Neural cell (in vitro differentiated cells): ENCODE measurements around the gene WDR59. TPM values are rescaled to one million over a fixed set of nuclear protein-coding genes. Genes with fewer than 3 reads are reported as not detected.

Experiments
- H2AFZ ChIP-seq: fragments of 200-600, 300-800 bp; sonication (generic), shearing (Covaris generic); 2 replicates; pipeline ENCODE4 v1.6.0; 2014; ENCODE audit warnings: low read depth, mild to moderate bottlenecking, antibody characterized with exemption, low read length, moderate library complexity
- H3F3A ChIP-seq: fragments of 200-600 bp; shearing (Covaris generic); 2 replicates; pipeline ENCODE4 v1.6.1; 2016; ENCODE audit warnings: mild to moderate bottlenecking, moderate library complexity, mixed read lengths, antibody characterized with exemption, low read length; ENCODE audit not compliant: insufficient read depth, poor library complexity, severe bottlenecking
- H3K27ac ChIP-seq: fragments of 200-600, 300-800 bp; sonication (generic), shearing (Covaris generic); 2 replicates; pipeline ENCODE4 v1.5.1; 2014; ENCODE audit warnings: mild to moderate bottlenecking, low read length, moderate library complexity
- H3K27me3 ChIP-seq: fragments of 300-800, 200-600 bp; sonication (generic), shearing (Covaris generic); 2 replicates; pipeline ENCODE4 v1.6.0; 2014; ENCODE audit warnings: mild to moderate bottlenecking, low read depth, low read length, moderate library complexity; ENCODE audit not compliant: insufficient read depth
- H3K36me3 ChIP-seq: fragments of 300-800, 200-600 bp; sonication (generic), shearing (Covaris generic); 2 replicates; pipeline ENCODE4 v1.5.1; 2014; ENCODE audit warnings: mild to moderate bottlenecking, antibody characterized with exemption, low read length, moderate library complexity; ENCODE audit not compliant: insufficient read depth
- H3K4me2 ChIP-seq: fragments of 300-800, 200-600 bp; sonication (generic), shearing (Covaris generic); 2 replicates; pipeline ENCODE4 v1.6.0; 2014; ENCODE audit warnings: mild to moderate bottlenecking, low read length
- H3K4me3 ChIP-seq: fragments of 300-800, 200-600 bp; sonication (generic), shearing (Covaris generic); 2 replicates; pipeline ENCODE4 v1.5.1; 2014; ENCODE audit warnings: mild to moderate bottlenecking, low read length, moderate library complexity
- H3K79me2 ChIP-seq: fragments of 200-600 bp; shearing (Covaris generic); replicated peaks from 2 replicates; pipeline ENCODE4 v1.6.0; 2014; ENCODE audit warnings: mild to moderate bottlenecking, low read length, moderate library complexity; ENCODE audit not compliant: insufficient read depth
- H3K9ac ChIP-seq: fragments of 300-800, 200-600 bp; sonication (generic), shearing (Covaris generic); 2 replicates; pipeline ENCODE4 v1.6.1; 2016; ENCODE audit warnings: mild to moderate bottlenecking, low read length, mixed read lengths
- H3K9me2 ChIP-seq: fragments of 200-600 bp; shearing (Covaris generic); 2 replicates; pipeline ENCODE4 v1.6.1; 2016; ENCODE audit warnings: mild to moderate bottlenecking, low read length, mixed read lengths; ENCODE audit not compliant: insufficient read depth
- H3K9me3 ChIP-seq: fragments of 200-600, 300-800 bp; sonication (generic), shearing (Covaris generic); 2 replicates; pipeline ENCODE4 v1.6.1; 2016; ENCODE audit warnings: mild to moderate bottlenecking, mixed run types, low read length, moderate library complexity, mixed read lengths
- H4K20me1 ChIP-seq: fragments of 200-600 bp; shearing (Covaris generic); 2 replicates; pipeline ENCODE4 v1.6.1; 2016; ENCODE audit warnings: mild to moderate bottlenecking, mixed run types; ENCODE audit not compliant: insufficient read depth
- EP300 ChIP-seq: fragments of 450-650 bp; conservative IDR thresholded peaks from 2 replicates; pipeline ENCODE4 v1.6.1; 2014; ENCODE audit warnings: antibody characterized with exemption, mild to moderate bottlenecking, moderate library complexity; ENCODE audit not compliant: poor library complexity, severe bottlenecking
- EZH2 ChIP-seq: fragments of 200-600, 300-800 bp; shearing (Covaris generic), sonication (generic); IDR thresholded peaks from 2 replicates; pipeline ENCODE4 v1.6.1; 2014; ENCODE audit warnings: antibody characterized with exemption, low read length, borderline replicate concordance, mild to moderate bottlenecking; ENCODE audit not compliant: insufficient read depth, poor library complexity, severe bottlenecking
- MXI1 ChIP-seq: fragments of 450-650 bp; conservative IDR thresholded peaks from 2 replicates; pipeline ENCODE4 v1.6.1; 2014; ENCODE audit warnings: antibody characterized with exemption, mild to moderate bottlenecking; ENCODE audit not compliant: poor library complexity, severe bottlenecking
- POLR2AphosphoS5 ChIP-seq: IDR thresholded peaks from 2 replicates; pipeline ENCODE4 v1.6.1; 2012
- RAD21 ChIP-seq: fragments of 450-650 bp; conservative IDR thresholded peaks from 2 replicates; pipeline ENCODE4 v1.6.1; 2014; ENCODE audit warnings: antibody characterized with exemption, mild to moderate bottlenecking, moderate library complexity
- SMC3 ChIP-seq: fragments of 450-650 bp; conservative IDR thresholded peaks from 2 replicates; pipeline ENCODE4 v1.6.1; 2014; ENCODE audit warnings: antibody characterized with exemption, mild to moderate bottlenecking, moderate library complexity; ENCODE audit not compliant: poor library complexity
- TAF1 ChIP-seq: IDR thresholded peaks from 2 replicates; pipeline ENCODE4 v1.6.1; 2012; ENCODE audit warnings: low read depth
- polyA plus RNA-seq: library from polyadenylated mRNA; depleted of rRNA; stranded (reverse); fragments of >200 nt; gene quantifications from 2 replicates; pipeline ENCODE4 v1.2.3, GENCODE V29; 2014
- TF ChIP-seq, protein P1 (sequence below): IDR thresholded peaks from 2 replicates; pipeline ENCODE4 v1.6.1; 2012; ENCODE audit warnings: borderline replicate concordance
- TF ChIP-seq, protein P2 (sequence below): fragments of 450-650 bp; IDR thresholded peaks from 2 replicates; pipeline ENCODE4 v1.5.1; 2014; ENCODE audit warnings: antibody characterized with exemption, mild to moderate bottlenecking, moderate library complexity; ENCODE audit not compliant: poor library complexity, severe bottlenecking

The WDR59 gene
- polyA plus RNA-seq, 1 donor from 2014 or later, result 20.3 TPM

DNA sequence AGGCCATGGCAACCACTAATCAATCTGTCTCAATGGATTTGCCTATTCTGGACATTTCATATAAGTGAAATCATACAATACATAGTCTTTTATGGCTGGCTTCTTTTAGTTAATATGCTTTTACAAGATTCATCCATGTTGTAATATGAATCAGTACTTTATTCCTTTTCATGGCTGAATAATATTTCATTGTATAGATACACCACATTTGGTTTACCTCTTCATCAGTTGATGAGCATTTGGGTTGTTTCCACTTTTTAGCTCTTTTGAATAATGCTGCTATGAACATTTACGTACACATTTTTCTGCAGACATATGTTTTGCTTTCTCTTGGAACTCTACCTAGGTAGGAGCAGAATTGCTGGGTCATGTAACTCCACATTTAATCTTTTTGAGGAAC, 11.1 kb upstream of the WDR59 start:
- no peak overlapping the region for H3K9ac ChIP-seq
- no peak overlapping the region for H3K4me3 ChIP-seq
- H3K27ac ChIP-seq, result no peak overlapping the region
- peaks cover 18% of the 10 kb centered on the region for H3K79me2 ChIP-seq
- H3K9me2 ChIP-seq, result no peaks in the 10 kb centered on the region
- no peak overlapping the region for H2AFZ ChIP-seq
- H3K4me2 ChIP-seq, result no peak overlapping the region
- no peaks in the 10 kb centered on the region for H3K9me3 ChIP-seq
- no peaks in the 10 kb centered on the region for H3K27me3 ChIP-seq
- H4K20me1 ChIP-seq, result peaks cover 12% of the 10 kb centered on the region
- TF ChIP-seq MXI1 (no peak), SMC3 (no peak), RAD21 (no peak), POLR2AphosphoS5 (no peak), EP300 (no peak), EZH2 (no peak), TAF1 (no peak)
- TF ChIP-seq, protein P1, sequence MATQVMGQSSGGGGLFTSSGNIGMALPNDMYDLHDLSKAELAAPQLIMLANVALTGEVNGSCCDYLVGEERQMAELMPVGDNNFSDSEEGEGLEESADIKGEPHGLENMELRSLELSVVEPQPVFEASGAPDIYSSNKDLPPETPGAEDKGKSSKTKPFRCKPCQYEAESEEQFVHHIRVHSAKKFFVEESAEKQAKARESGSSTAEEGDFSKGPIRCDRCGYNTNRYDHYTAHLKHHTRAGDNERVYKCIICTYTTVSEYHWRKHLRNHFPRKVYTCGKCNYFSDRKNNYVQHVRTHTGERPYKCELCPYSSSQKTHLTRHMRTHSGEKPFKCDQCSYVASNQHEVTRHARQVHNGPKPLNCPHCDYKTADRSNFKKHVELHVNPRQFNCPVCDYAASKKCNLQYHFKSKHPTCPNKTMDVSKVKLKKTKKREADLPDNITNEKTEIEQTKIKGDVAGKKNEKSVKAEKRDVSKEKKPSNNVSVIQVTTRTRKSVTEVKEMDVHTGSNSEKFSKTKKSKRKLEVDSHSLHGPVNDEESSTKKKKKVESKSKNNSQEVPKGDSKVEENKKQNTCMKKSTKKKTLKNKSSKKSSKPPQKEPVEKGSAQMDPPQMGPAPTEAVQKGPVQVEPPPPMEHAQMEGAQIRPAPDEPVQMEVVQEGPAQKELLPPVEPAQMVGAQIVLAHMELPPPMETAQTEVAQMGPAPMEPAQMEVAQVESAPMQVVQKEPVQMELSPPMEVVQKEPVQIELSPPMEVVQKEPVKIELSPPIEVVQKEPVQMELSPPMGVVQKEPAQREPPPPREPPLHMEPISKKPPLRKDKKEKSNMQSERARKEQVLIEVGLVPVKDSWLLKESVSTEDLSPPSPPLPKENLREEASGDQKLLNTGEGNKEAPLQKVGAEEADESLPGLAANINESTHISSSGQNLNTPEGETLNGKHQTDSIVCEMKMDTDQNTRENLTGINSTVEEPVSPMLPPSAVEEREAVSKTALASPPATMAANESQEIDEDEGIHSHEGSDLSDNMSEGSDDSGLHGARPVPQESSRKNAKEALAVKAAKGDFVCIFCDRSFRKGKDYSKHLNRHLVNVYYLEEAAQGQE, result no peak
- TF ChIP-seq, protein P2, sequence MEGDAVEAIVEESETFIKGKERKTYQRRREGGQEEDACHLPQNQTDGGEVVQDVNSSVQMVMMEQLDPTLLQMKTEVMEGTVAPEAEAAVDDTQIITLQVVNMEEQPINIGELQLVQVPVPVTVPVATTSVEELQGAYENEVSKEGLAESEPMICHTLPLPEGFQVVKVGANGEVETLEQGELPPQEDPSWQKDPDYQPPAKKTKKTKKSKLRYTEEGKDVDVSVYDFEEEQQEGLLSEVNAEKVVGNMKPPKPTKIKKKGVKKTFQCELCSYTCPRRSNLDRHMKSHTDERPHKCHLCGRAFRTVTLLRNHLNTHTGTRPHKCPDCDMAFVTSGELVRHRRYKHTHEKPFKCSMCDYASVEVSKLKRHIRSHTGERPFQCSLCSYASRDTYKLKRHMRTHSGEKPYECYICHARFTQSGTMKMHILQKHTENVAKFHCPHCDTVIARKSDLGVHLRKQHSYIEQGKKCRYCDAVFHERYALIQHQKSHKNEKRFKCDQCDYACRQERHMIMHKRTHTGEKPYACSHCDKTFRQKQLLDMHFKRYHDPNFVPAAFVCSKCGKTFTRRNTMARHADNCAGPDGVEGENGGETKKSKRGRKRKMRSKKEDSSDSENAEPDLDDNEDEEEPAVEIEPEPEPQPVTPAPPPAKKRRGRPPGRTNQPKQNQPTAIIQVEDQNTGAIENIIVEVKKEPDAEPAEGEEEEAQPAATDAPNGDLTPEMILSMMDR, result no peak
- H3K36me3 ChIP-seq, result no peaks in the 10 kb centered on the region
- H3F3A ChIP-seq, result peaks cover 4% of the 10 kb centered on the region

DNA sequence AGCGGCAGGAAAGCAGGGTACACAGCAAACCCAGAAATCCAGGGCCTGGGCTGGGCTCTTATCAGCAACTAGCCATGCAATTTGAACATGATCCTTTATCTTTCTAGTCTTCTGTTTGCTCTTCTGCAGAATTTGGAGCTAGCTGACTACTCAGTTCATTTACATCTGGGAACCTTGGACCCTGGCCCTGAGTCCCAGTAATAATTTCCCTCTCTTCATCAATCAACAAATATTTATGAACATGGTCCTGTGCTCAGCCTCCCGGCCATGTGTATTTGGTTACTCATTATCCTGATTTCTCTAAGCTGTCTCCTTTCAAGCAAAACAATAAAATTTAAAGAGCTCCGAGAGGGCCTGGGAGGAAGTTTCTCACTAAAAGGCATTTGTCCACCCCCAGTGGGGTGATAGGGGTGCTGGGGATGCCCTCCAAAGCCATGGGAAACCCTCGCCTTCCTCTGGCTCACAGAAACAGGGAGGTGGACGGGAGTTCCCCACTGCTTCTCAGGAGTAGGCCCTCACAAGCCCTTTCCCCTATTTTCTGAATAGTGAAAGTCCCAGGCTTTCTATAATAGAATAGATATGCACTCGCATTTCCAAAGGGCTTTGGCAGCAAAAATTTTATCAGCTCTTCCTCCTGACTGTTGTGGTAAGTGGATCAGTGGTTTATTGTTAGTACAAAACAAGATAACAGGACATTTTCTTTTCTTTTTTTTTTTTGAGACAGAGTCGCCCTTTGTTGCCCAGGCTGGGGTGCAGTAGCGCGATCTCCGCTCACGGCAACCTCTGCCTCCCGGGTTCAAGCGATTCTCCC, 6.9 kb upstream of the WDR59 start:
- no peak overlapping the region for H3K4me3 ChIP-seq
- no peaks in the 10 kb centered on the region for H3K27me3 ChIP-seq
- no peak overlapping the region for H3K27ac ChIP-seq
- no peak overlapping the region for H3K4me2 ChIP-seq
- no peaks in the 10 kb centered on the region for H3K79me2 ChIP-seq
- H3F3A ChIP-seq, result no peaks in the 10 kb centered on the region
- TF ChIP-seq EZH2 (no peak), EP300 (no peak), SMC3 (no peak), MXI1 (no peak), POLR2AphosphoS5 (no peak), TAF1 (no peak), RAD21 (no peak)
- TF ChIP-seq, protein P2, result no peak
- TF ChIP-seq, protein P1, result no peak
- H3K9ac ChIP-seq, result no peak overlapping the region
- H3K9me3 ChIP-seq, result no peaks in the 10 kb centered on the region
- no peaks in the 10 kb centered on the region for H3K9me2 ChIP-seq
- H4K20me1 ChIP-seq, result no peaks in the 10 kb centered on the region
- H2AFZ ChIP-seq, result no peak overlapping the region
- H3K36me3 ChIP-seq, result no peaks in the 10 kb centered on the region
